C4-2B (cell line): ENCODE results near the gene SCGB3A2.

Experiments
- ZFX ChIP-seq: fragments of 450-650 bp; IDR thresholded peaks from 2 replicates; pipeline ENCODE4 v1.6.1; 2017
- TF ChIP-seq, protein P1 (sequence below): fragments of 450-650 bp; conservative IDR thresholded peaks from 2 replicates; pipeline ENCODE4 v1.5.1; 2017; ENCODE audit warnings: mild to moderate bottlenecking

DNA sequence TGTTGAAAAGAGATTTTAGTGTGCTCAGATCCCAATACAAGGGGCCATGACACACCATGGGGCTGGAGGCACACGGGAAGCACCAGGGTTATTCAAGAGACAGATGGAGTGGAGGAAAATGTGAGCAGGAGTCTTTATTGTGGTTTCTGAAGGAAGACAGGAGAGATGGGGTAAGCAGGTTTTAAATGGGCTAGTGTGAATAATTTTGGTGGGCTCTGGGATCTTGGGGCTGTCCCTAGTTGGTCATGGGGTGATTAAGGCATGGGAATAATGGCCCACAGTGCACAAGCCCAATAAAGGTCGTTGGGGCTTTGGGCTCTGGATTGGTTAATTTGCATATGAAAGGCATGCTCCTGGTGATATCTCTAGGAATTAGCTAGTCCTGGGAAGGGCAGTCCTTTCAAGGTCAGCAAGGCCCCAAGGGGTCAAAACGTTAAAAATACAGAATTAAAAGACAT is 3.6 kb upstream of the SCGB3A2 start:
- TF ChIP-seq, protein P1, sequence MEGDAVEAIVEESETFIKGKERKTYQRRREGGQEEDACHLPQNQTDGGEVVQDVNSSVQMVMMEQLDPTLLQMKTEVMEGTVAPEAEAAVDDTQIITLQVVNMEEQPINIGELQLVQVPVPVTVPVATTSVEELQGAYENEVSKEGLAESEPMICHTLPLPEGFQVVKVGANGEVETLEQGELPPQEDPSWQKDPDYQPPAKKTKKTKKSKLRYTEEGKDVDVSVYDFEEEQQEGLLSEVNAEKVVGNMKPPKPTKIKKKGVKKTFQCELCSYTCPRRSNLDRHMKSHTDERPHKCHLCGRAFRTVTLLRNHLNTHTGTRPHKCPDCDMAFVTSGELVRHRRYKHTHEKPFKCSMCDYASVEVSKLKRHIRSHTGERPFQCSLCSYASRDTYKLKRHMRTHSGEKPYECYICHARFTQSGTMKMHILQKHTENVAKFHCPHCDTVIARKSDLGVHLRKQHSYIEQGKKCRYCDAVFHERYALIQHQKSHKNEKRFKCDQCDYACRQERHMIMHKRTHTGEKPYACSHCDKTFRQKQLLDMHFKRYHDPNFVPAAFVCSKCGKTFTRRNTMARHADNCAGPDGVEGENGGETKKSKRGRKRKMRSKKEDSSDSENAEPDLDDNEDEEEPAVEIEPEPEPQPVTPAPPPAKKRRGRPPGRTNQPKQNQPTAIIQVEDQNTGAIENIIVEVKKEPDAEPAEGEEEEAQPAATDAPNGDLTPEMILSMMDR = no peak
- no peak for TF ChIP-seq ZFX
